ENCODE data around the gene TXNL4B.

- TF ChIP-seq ZNF589 (CRISPR knock-in tag; IDR thresholded peaks at IDR 0.05; ENCODE audit: low read depth), result no peak
- TF ChIP-seq BDP1 (IDR thresholded peaks at IDR 0.05; ENCODE audit: insufficient read depth, insufficient read length), result no peak
- no peak for TF ChIP-seq DPF2 (IDR thresholded peaks at IDR 0.05)
- TF ChIP-seq HDAC2 (IDR thresholded peaks at IDR 0.05), result no peak
- TF ChIP-seq NR2C1 (IDR thresholded peaks at IDR 0.05), result no peak
- no peak for TF ChIP-seq NR2C1 (tag; IDR thresholded peaks at IDR 0.05)
- TF ChIP-seq EZH2 (IDR thresholded peaks at IDR 0.05; ENCODE audit: borderline replicate concordance, low read depth, low read length), result no peak
- TF ChIP-seq IRF2 (CRISPR knock-in tag; IDR thresholded peaks at IDR 0.05), result no peak
- no peak for TF ChIP-seq MYC (IDR thresholded peaks at IDR 0.05; ENCODE audit: low read depth, low read length)
- TF ChIP-seq MYC (CRISPR knock-in tag; IDR thresholded peaks at IDR 0.05; ENCODE audit: borderline replicate concordance, low read depth), result no peak
- TF ChIP-seq KLF6 (CRISPR knock-in tag; IDR thresholded peaks at IDR 0.05; ENCODE audit: borderline replicate concordance), result no peak
- TF ChIP-seq NCOR1 (IDR thresholded peaks at IDR 0.05), result no peak
- no peak for TF ChIP-seq MAFF (IDR thresholded peaks at IDR 0.05; ENCODE audit: low read length)
- no peak for TF ChIP-seq AFF1 (IDR thresholded peaks at IDR 0.05; ENCODE audit: low read depth in 1 of 2, partially characterized antibody in 2 of 2)
- TF ChIP-seq ATF4 (CRISPR knock-in tag; IDR thresholded peaks at IDR 0.05), result no peak
- no peak for TF ChIP-seq ZFP1 (CRISPR knock-in tag; IDR thresholded peaks at IDR 0.05)
Observed at GRCh38 chr16:72099377-72099818, 6.0 kb upstream of the TXNL4B start.
